ENCODE measurements around the gene EMC9. TPM values are rescaled to one million over a fixed set of nuclear protein-coding genes. Genes with fewer than 3 reads are reported as not detected.
A peak's percentile ranks its signal among the peaks of the same experiment; 100 is the strongest.

Gene EMC9
- total and polyA plus RNA-seq, 12 donors = 21.6 to 149 (median 43.9) TPM

- Histone ChIP-seq H3K9me3 (replicated peaks in 1 of 3) (no peaks in the 10 kb centered on the region), H3K36me3 (replicated peaks in 1 of 2) (peaks cover 0 to 73% of the 10 kb centered on the region in 2 donors), H3K4me1 (replicated peaks in 1 of 2) (peaks cover 9 to 36% of the 10 kb centered on the region in 2 donors), H3K27me3 (no peaks in the 10 kb centered on the region), H3K4me3 (peak within 1 kb of the TSS; percentile 47 to 74 (median 60)), H3K27ac (peak within 1 kb of the TSS; percentile 67 to 95 (median 86))
- intact Hi-C loops (cut with DNase I) = no loop called here
- WGBS, 4 donors = 0 to 2% (median 1%) methylated on average over 10 to 12 of the region's 12 CpGs
- peak; percentile 96 to 100 (median 98) for DNase-seq
- peak; percentile 89 to 99 (median 98) for TF ChIP-seq CTCF (IDR thresholded peaks at IDR 0.05)
- peak; percentile 15 to 69 for TF ChIP-seq POLR2A (IDR thresholded peaks at IDR 0.05)
Measured at GRCh38 chr14:24160850-24161804, 19.7 kb upstream of the EMC9 start, which contains the start of gene IRF9. Gene IRF9 (plus strand): TSS chr14:24161265. CDS start chr14:24162145, 880 bp downstream.

- peak overlapping the region in 4 of 5 donors; percentile 56 to 95 (median 80) for H3K27ac ChIP-seq
- H3K36me3 ChIP-seq (replicated peaks in 1 of 2) = peaks cover 0 to 73% of the 10 kb centered on the region in 2 donors
- TF ChIP-seq CTCF (IDR thresholded peaks at IDR 0.05) = no peak
- H3K27me3 ChIP-seq = no peaks in the 10 kb centered on the region
- no peak overlapping the region for H3K4me3 ChIP-seq
- 86 to 95% (median 92%) methylated on average over 3 to 4 of the region's 4 CpGs for WGBS, 4 donors
- intact Hi-C loops (cut with DNase I) = no loop called here
- peaks cover 9 to 36% of the 10 kb centered on the region in 2 donors for H3K4me1 ChIP-seq (replicated peaks in 1 of 2)
- no peak for DNase-seq
- H3K9me3 ChIP-seq (replicated peaks in 1 of 3) = no peaks in the 10 kb centered on the region
Measured at GRCh38 chr14:24160499-24160849, 19.1 kb upstream of the EMC9 start.

GRCh38 chr14:24159777-24160498 is 18.5 kb upstream of the EMC9 start:
- intact Hi-C loops (cut with DNase I) = loop anchor here in 1 of 2 donors (10.0 kb wide), 1 partner anchor 95 kb away; no protein-coding TSS in a partner anchor
- WGBS, 4 donors = 86 to 94% (median 93%) methylated on average over 11 of the region's 11 CpGs
- peaks cover 0 to 73% of the 10 kb centered on the region in 2 donors for H3K36me3 ChIP-seq (replicated peaks in 1 of 2)

More at GRCh38 chr14:24159777-24160498, 18.5 kb upstream of the EMC9 start:
- H3K27ac ChIP-seq = peak overlapping the region in 2 of 5 donors; percentile 86 to 95
- peaks cover 9 to 36% of the 10 kb centered on the region in 2 donors for H3K4me1 ChIP-seq (replicated peaks in 1 of 2)
- no peaks in the 10 kb centered on the region for H3K27me3 ChIP-seq
- no peak overlapping the region for H3K4me3 ChIP-seq
- TF ChIP-seq CTCF (IDR thresholded peaks at IDR 0.05) = no peak
- TF ChIP-seq POLR2A (IDR thresholded peaks at IDR 0.05) = no peak
- no peak for DNase-seq
- H3K9me3 ChIP-seq (replicated peaks in 1 of 3) = no peaks in the 10 kb centered on the region

Data from adrenal gland (tissue), 12 donors.